ENCODE measurements around the gene GFPT2.

Gene GFPT2

DNA sequence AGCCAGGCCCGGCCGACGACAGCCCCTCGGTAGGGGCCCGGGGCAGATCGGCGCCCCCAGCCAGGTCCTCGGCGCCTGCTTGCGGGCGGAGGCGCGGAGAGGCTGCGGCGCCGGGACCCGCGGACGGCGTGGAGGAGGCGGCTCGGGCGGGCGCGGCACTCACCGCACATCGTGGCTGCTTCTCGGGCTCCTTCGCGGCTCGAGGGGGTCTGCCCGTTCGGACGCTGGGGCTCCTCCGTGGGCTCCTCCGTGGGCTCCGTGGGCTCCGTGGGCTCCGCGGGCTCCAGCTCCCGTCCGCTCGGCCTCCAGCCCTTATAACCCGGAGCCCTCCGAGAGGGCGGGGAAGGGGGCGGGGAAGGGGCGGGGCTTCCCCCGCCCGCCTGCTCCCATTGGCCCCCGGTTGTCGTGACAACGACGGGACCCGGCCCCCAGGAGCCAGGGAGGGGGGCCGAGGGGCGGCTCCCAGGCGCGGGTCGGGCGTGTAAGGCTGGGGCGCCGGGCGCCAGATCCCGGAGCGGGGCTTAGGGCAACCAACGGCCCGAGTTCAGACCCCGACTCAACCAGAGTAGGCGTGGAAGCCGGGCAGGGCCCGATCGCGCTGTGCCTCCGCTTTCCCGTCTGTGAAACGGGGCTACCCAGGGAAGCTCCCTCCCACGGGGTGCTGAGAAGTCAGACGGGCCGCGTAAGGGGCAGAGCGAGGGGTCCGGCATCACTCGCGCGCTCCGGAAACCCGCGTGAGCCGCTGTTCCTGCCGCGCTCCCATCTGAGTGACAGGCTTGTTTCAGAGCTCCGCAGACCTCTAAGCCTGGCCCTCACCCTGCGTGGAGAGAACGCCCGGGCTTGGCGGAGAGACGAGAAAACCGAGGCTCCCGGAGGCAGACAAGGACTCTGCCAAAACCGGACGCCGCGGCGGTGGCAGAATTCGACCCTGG is at the start of gene GFPT2:
Gene GFPT2 (minus strand): TSS at position 289 of the 932 bp plus-strand sequence. CDS start 119 bp downstream, at position 170.
- DNase-seq (ENCODE audit: extremely low read depth in 1 of 2, low read depth in 1 of 2) = peak; percentile 40 to 49

- DNase-seq (ENCODE audit: extremely low read depth in 1 of 2, low read depth in 1 of 2) = no peak
These were observed 49.6 kb upstream of the GFPT2 start for GRCh38 chr5:180402716-180403115.

- no peak for DNase-seq (ENCODE audit: extremely low read depth in 1 of 2, low read depth in 1 of 2)
These were observed 48.2 kb upstream of the GFPT2 start for GRCh38 chr5:180401229-180401907.

DNA sequence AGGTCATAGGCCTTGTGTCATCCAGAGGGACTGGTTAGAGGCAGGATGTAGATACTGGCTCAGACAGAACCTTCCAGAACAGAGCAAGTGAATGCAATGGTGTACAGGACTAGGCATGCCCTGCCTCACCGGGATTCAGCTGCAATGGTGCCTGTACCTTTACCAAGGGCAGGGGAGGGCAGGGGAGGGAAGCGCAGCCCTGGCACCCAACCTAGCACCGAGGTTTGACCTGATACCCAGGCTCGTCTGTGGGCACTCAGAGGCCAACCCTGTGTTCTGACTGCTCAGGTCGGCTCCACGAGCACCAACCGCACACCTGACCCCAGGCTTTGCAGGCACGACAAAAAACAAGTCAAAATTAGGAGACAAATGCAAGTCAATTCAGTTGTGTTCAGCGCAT is 47.3 kb upstream of the GFPT2 start:
- no peak for DNase-seq (ENCODE audit: extremely low read depth in 1 of 2, low read depth in 1 of 2)

- DNase-seq (ENCODE audit: extremely low read depth in 1 of 2, low read depth in 1 of 2) = no peak
These were observed 46.5 kb upstream of the GFPT2 start for GRCh38 chr5:180399401-180400215.

- no peak for DNase-seq (ENCODE audit: extremely low read depth in 1 of 2, low read depth in 1 of 2)
These were observed 43.8 kb upstream of the GFPT2 start for GRCh38 chr5:180396926-180397325.

- no peak for DNase-seq (ENCODE audit: extremely low read depth in 1 of 2, low read depth in 1 of 2)
These were observed 42.6 kb upstream of the GFPT2 start for GRCh38 chr5:180395540-180396274.

GRCh38 chr5:180394031-180394636 is 41.0 kb upstream of the GFPT2 start:
- DNase-seq (ENCODE audit: extremely low read depth in 1 of 2, low read depth in 1 of 2) = no peak

GRCh38 chr5:180391276-180391675 is 38.1 kb upstream of the GFPT2 start:
- DNase-seq (ENCODE audit: extremely low read depth in 1 of 2, low read depth in 1 of 2) = no peak

GRCh38 chr5:180390441-180391190 is 37.5 kb upstream of the GFPT2 start:
- no peak for DNase-seq (ENCODE audit: extremely low read depth in 1 of 2, low read depth in 1 of 2)

DNA sequence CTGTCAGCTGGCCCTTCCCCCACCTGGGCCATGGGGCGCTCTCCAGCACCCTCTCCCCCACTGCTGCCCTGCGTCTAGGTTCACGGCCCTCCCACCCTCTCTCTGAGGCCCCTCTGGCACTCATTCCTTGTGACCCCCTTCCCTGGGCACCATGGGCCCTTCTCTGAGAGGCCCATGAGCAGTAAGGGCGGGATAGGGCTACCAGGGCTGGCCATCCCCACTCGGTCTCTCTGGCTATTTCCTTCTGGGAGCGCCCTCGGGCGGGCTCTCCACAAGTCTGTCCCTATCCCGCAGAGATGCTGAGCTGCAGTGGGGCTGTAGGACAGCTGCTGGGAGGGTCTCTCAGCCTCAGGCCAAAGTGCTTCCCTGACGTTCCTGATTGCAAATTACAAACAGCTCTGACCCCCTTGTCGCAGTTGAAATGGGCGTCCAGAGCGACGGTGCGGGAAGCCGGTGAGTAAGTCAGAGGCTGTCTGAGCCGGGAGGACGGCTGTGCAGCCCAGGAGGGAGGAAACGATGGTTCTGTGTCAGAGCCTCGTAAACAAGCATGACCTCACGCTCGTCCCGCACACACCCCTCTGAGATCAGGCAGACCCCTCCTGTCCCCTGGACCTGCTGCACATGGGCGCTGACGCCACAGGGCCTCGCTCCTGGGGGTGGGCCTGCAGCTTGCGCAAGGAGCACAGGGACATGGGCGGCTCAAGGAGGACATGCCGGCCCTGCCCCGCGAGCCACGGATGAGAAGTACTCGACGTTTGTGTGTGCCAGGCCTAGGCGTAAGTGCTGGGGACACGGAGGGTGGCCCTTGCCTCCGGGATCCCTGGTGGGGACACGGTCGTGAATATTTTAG is 36.3 kb upstream of the GFPT2 start:
- DNase-seq (ENCODE audit: extremely low read depth in 1 of 2, low read depth in 1 of 2) = no peak

DNA sequence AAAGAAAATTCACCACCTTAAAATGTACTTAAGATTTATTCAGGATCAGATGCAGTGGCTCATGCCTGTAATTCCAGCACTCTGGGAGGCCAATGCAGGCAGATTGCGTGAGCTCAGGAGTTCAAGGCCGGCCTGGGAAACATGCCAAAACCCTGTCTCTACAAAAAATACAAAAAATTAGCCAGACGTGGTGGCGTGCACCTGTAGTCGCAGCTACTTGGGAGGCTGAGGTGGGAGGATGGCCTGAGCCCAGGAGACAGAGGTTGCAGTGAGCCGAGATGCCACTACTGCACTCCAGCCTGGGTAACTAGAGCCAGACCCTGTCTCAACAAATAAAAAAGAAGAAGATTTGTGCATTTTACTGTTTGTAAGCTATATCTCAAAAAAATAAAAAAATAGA is 34.7 kb upstream of the GFPT2 start:
- no peak for DNase-seq (ENCODE audit: extremely low read depth in 1 of 2, low read depth in 1 of 2)

DNA sequence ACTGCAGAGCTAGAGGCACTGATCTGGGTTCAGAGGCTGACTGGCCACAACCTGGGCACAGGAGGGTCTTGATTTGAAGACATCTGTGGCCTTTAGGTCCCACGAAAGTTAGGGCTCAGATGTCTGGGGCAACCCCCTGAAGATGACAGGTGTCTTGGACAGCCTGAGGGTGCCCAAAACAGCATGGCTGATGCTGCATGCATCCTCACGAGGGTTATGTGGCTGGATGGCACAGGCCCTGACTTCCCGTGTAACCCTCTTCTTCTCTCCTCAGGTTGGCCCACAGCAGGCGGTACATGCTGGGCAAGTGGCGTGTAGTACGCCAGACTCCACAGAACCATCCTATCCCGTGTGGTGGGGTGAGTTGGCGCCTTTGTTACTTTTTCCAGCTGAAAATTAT is 29.8 kb upstream of the GFPT2 start:
- DNase-seq (ENCODE audit: extremely low read depth in 1 of 2, low read depth in 1 of 2) = no peak

DNA sequence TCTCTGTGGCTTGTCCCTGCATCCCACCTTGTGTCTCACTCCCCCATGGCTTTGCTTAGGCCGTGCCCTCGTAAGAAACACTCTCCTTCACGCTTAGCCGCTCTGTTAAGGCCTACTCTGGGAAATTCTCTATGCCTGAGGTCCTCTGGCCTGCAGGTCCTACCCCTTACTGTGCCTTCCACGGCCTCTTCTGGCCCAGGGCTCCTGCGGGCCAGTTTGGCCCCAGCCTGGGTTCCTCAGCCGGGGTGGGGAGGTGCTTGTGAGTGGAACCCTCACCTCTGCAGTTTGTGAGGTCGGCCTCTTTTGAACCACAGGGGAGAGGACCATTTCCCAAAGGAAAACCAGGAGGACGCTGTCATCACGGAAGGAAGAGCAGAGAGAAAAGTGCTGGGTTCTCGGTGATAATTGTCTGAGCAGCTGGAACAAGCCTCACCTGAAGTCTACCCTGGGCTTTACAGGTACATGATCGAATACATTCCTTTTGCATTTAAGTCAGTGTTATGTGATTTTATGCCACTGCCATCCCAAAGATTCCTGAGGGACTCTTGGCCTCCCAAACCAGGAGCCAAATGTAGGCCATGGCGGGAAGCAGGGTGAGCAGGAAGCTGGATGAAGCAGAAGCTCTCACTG is 28.8 kb upstream of the GFPT2 start:
- DNase-seq (ENCODE audit: extremely low read depth in 1 of 2, low read depth in 1 of 2) = no peak

DNA sequence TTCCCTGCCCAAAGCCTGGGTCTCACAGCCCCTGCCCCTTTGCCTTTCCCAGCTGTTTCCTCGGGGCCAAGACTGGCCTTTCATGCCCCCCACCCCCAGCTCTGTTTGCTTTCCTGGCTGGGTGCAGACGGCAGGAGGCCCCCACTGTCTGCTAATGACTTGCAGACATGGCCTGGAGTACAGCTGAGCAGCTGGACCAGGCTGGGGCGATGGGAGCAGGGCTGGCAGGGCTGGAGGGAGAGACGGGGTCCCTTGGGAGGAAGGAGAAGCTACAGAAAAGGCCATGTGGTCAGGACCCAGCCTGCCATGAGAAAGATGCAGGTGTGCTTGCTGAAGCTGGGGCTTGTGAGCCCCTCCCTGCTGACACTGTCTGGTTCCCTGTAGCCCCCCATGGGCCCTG is 28.3 kb upstream of the GFPT2 start:
- DNase-seq (ENCODE audit: extremely low read depth in 1 of 2, low read depth in 1 of 2) = no peak

DNA sequence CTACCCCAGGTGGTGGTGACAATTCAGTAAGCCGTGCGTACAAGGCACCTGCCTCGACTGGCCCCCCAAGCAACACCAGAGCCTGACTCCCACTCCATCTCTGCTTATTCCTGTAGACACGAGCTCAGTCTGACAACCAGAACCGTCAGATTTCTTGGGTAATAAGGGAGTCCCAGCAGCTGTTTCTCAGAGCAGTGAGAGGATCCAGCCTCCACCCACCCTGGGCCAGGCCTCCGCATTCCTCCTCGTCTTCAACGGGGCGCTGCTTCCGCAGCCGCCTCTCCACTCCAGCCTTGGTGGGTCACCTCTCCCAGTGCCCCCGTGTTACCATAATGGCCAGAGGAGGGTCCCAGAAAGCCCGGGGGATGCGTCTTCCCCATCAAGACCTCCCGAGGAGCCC is 27.7 kb upstream of the GFPT2 start:
- DNase-seq (ENCODE audit: extremely low read depth in 1 of 2, low read depth in 1 of 2) = no peak

- DNase-seq (ENCODE audit: extremely low read depth in 1 of 2, low read depth in 1 of 2) = no peak
These were observed 27.3 kb upstream of the GFPT2 start for GRCh38 chr5:180380441-180380840.
